Naive thymus-derived CD4-positive, alpha-beta T cell (primary cell): ENCODE results near the gene MEPCE. TPM values are rescaled to one million over a fixed set of nuclear protein-coding genes. Genes with fewer than 3 reads are reported as not detected.

ENCODE experiments used
- ATAC-seq: fragments of 150-1000 bp; cut with Tn5 transposase; 2 replicates; pipeline ENCODE4 v1.10.0; 2021; ENCODE audit warnings: mild to moderate bottlenecking, moderate library complexity
- CTCF ChIA-PET: fragments of 350-600 bp; sonication (Branson Sonifier 250); formaldehyde crosslinking; loops from one replicate; lab custom pipeline; 2021; ENCODE audit warnings: antibody characterized with exemption; lab: Charles Lee
- POLR2A ChIA-PET: fragments of 350-600 bp; sonication (Branson Sonifier 250); formaldehyde crosslinking; loops from one replicate; lab custom pipeline; 2021; ENCODE audit warnings: antibody characterized with exemption, inconsistent platforms; lab: Charles Lee
- DNase-seq, 9 donors: peaks; one replicate each; pipeline versions ENCODE4 v3.0.0 to v3.0.0-alpha.2; 2020 to 2022; ENCODE audit warnings: mixed read lengths in 1 of 9
- H3K27ac ChIP-seq: one replicate; pipeline ENCODE4 v1.7.0; 2013; ENCODE audit warnings: mild to moderate bottlenecking, low read depth, low read length, moderate library complexity
- H3K27me3 ChIP-seq, 2 donors: one replicate each; pipeline ENCODE4 v1.7.0; 2013; ENCODE audit warnings: low read length in 2 of 2, mild to moderate bottlenecking in 2 of 2, moderate library complexity in 2 of 2; ENCODE audit not compliant: control insufficient read depth in 2 of 2, insufficient read depth in 2 of 2
- H3K36me3 ChIP-seq, 3 experiments: 1 replicate in 2 of 3; 2 replicates in 1 of 3; pipeline ENCODE4 v1.7.0; 2013; ENCODE audit warnings: low read length in 3 of 3, mild to moderate bottlenecking in 3 of 3, moderate library complexity in 1 of 3; ENCODE audit not compliant: insufficient read depth in 3 of 3, control insufficient read depth in 2 of 3
- H3K4me1 ChIP-seq, 2 donors: one replicate each; pipeline ENCODE4 v1.7.0; 2013; ENCODE audit warnings: low read length in 2 of 2, mild to moderate bottlenecking in 2 of 2, moderate library complexity in 1 of 2; ENCODE audit not compliant: control insufficient read depth in 2 of 2, insufficient read depth in 2 of 2
- H3K4me3 ChIP-seq: 2 replicates; pipeline ENCODE4 v1.7.0; 2013; ENCODE audit warnings: mild to moderate bottlenecking, low read length
- H3K9me3 ChIP-seq, 3 experiments: 1 replicate in 2 of 3; 2 replicates in 1 of 3; pipeline ENCODE4 v1.7.0; 2013; ENCODE audit warnings: low read length in 3 of 3; ENCODE audit not compliant: control insufficient read depth in 2 of 3
- H3K27ac Mint-ChIP-seq, 9 donors: one replicate each; pipeline ENCODE4 v1.8.0; 2020 to 2022; ENCODE audit warnings: mixed read lengths in 9 of 9, mild to moderate bottlenecking in 8 of 9, moderate library complexity in 5 of 9, inconsistent platforms in 2 of 9
- H3K27me3 Mint-ChIP-seq, 5 donors: one replicate each; pipeline ENCODE4 v1.8.0; 2021 to 2022; ENCODE audit warnings: mixed read lengths in 5 of 5, mild to moderate bottlenecking in 1 of 5
- H3K36me3 Mint-ChIP-seq, 5 donors: one replicate each; pipeline ENCODE4 v1.8.0; 2020 to 2022; ENCODE audit warnings: mixed read lengths in 5 of 5, mild to moderate bottlenecking in 3 of 5, inconsistent platforms in 1 of 5
- H3K4me1 Mint-ChIP-seq, 7 donors: one replicate each; pipeline ENCODE4 v1.8.0; 2020 to 2022; ENCODE audit warnings: mixed read lengths in 7 of 7, mild to moderate bottlenecking in 3 of 7, inconsistent platforms in 1 of 7
- H3K4me3 Mint-ChIP-seq, 10 donors: one replicate each; pipeline ENCODE4 v1.8.0; 2020 to 2022; ENCODE audit warnings: mild to moderate bottlenecking in 10 of 10, mixed read lengths in 10 of 10, moderate library complexity in 6 of 10, inconsistent platforms in 2 of 10
- H3K9me3 Mint-ChIP-seq, 11 donors: one replicate each; pipeline ENCODE4 v1.8.0; 2020 to 2022; ENCODE audit warnings: mixed read lengths in 11 of 11, mild to moderate bottlenecking in 4 of 11, inconsistent platforms in 1 of 11, moderate library complexity in 1 of 11
- intact Hi-C, 2 donors: fragments of 100-400 bp; cut with micrococcal nuclease; formaldehyde crosslinking; loops; one replicate each; pipeline ENCODE4 v1.15.1; 2023
- polyA plus RNA-seq, 2 donors: library from polyadenylated mRNA; unstranded; fragments of 300-500 nt; fragmentation: Illumina TruSeq; gene quantifications; one replicate each; pipeline ENCODE4 v1.2.3, GENCODE V29; 2021
- total RNA-seq, 6 experiments: library from RNA in 5 of 6; stranded (reverse) in 5 of 6; gene quantifications; 1 replicate in 5 of 6; 2 replicates in 1 of 6; pipeline ENCODE4 v1.2.3 and lab custom pipeline; 2021 to 2026

Gene MEPCE
- total and polyA plus RNA-seq, 7 experiments from 2014 or later, result 12.2 to 68.2 (median 60.6) TPM

GRCh38 chr7:100386940-100387339 lies 42.7 kb upstream of the MEPCE start:
- Histone ChIP-seq H3K36me3 (no peaks in the 10 kb centered on the region), H3K27me3 (no peaks in the 10 kb centered on the region), H3K4me3 (no peak overlapping the region), H3K27ac (no peak overlapping the region), H3K9me3 (no peaks in the 10 kb centered on the region), H3K4me1 (no peaks in the 10 kb centered on the region)
- intact Hi-C loops, result no loop called here
- H3K27me3 Mint-ChIP-seq, result peaks cover 0 to 35% (median 3%) of the 10 kb centered on the region in 5 donors
- no peak for DNase-seq
- H3K27ac Mint-ChIP-seq, result no peak overlapping the region
- H3K4me3 Mint-ChIP-seq, result no peak overlapping the region
- ATAC-seq, result no peak
- H3K4me1 Mint-ChIP-seq, result peaks cover 0 to 21% (median 8%) of the 10 kb centered on the region in 7 donors
- CTCF ChIA-PET, result no interaction called here
- H3K36me3 Mint-ChIP-seq, result peaks cover 0 to 6% (median 0%) of the 10 kb centered on the region in 5 donors
- POLR2A ChIA-PET, result no interaction called here
- H3K9me3 Mint-ChIP-seq, result no peaks in the 10 kb centered on the region

- intact Hi-C loops, result no loop called here
- POLR2A ChIA-PET, result no interaction called here
- H3K4me1 Mint-ChIP-seq, result peaks cover 0 to 21% (median 6%) of the 10 kb centered on the region in 7 donors
Measured at GRCh38 chr7:100387695-100388094, 41.9 kb upstream of the MEPCE start.

GRCh38 chr7:100389437-100390088 lies 40.1 kb upstream of the MEPCE start:
- Histone ChIP-seq H3K4me1 (no peaks in the 10 kb centered on the region), H3K36me3 (no peaks in the 10 kb centered on the region), H3K4me3 (no peak overlapping the region), H3K27ac (no peak overlapping the region), H3K27me3 (no peaks in the 10 kb centered on the region), H3K9me3 (no peaks in the 10 kb centered on the region)
- Mint-ChIP-seq H3K4me3 (no peak overlapping the region), H3K27ac (peak overlapping the region in 1 of 9 donors; percentile 46), H3K4me1 (peaks cover 0 to 10% (median 0%) of the 10 kb centered on the region in 7 donors), H3K27me3 (peaks cover 0 to 48% (median 3%) of the 10 kb centered on the region in 5 donors), H3K9me3 (no peaks in the 10 kb centered on the region), H3K36me3 (no peaks in the 10 kb centered on the region)
- CTCF ChIA-PET, result no interaction called here
- DNase-seq (no peak), ATAC-seq (no peak)
- POLR2A ChIA-PET, result no interaction called here
- intact Hi-C loops, result no loop called here

More at GRCh38 chr7:100387695-100388094, 41.9 kb upstream of the MEPCE start:
- no peaks in the 10 kb centered on the region for H3K36me3 ChIP-seq
- H3K9me3 ChIP-seq, result no peaks in the 10 kb centered on the region
- no peak overlapping the region for H3K4me3 Mint-ChIP-seq
- peaks cover 0 to 6% (median 0%) of the 10 kb centered on the region in 5 donors for H3K36me3 Mint-ChIP-seq
- H3K27ac Mint-ChIP-seq, result no peak overlapping the region
- no peak overlapping the region for H3K4me3 ChIP-seq
- H3K27ac ChIP-seq, result no peak overlapping the region
- DNase-seq (no peak), ATAC-seq (no peak)
- peaks cover 0 to 42% (median 3%) of the 10 kb centered on the region in 5 donors for H3K27me3 Mint-ChIP-seq
- no peaks in the 10 kb centered on the region for H3K27me3 ChIP-seq
- CTCF ChIA-PET, result no interaction called here
- H3K4me1 ChIP-seq, result no peaks in the 10 kb centered on the region
- H3K9me3 Mint-ChIP-seq, result no peaks in the 10 kb centered on the region

- no peak overlapping the region for H3K4me3 Mint-ChIP-seq
- CTCF ChIA-PET, result no interaction called here
- POLR2A ChIA-PET, result no interaction called here
- DNase-seq (no peak), ATAC-seq (no peak)
- no peak overlapping the region for H3K4me3 ChIP-seq
- H3K36me3 ChIP-seq, result no peaks in the 10 kb centered on the region
- H3K4me1 ChIP-seq, result no peaks in the 10 kb centered on the region
- H3K27me3 ChIP-seq, result no peaks in the 10 kb centered on the region
- peaks cover 0 to 9% (median 2%) of the 10 kb centered on the region in 7 donors for H3K4me1 Mint-ChIP-seq
- intact Hi-C loops, result no loop called here
- H3K36me3 Mint-ChIP-seq, result no peaks in the 10 kb centered on the region
- no peak overlapping the region for H3K27ac ChIP-seq
- no peaks in the 10 kb centered on the region for H3K9me3 Mint-ChIP-seq
- no peak overlapping the region for H3K27ac Mint-ChIP-seq
- H3K9me3 ChIP-seq, result no peaks in the 10 kb centered on the region
- peaks cover 0 to 47% (median 3%) of the 10 kb centered on the region in 5 donors for H3K27me3 Mint-ChIP-seq
Measured at GRCh38 chr7:100390286-100391009, 39.2 kb upstream of the MEPCE start.

- intact Hi-C loops, result no loop called here
- POLR2A ChIA-PET, result interaction anchor here (0.6 to 0.7 kb wide), 2 partner anchors 14 to 326 kb away, joined by 3 to 4 read pairs; no protein-coding TSS in a partner anchor
- no peak for ATAC-seq
- H3K4me3 Mint-ChIP-seq, result no peak overlapping the region
- peaks cover 15 to 31% (median 19%) of the 10 kb centered on the region in 7 donors for H3K4me1 Mint-ChIP-seq
- no peak overlapping the region for H3K27ac Mint-ChIP-seq
- CTCF ChIA-PET, result no interaction called here
- no peaks in the 10 kb centered on the region for H3K27me3 ChIP-seq
- peaks cover 0 to 49% (median 3%) of the 10 kb centered on the region in 5 donors for H3K27me3 Mint-ChIP-seq
- no peak for DNase-seq
- peaks cover 6 to 9% of the 10 kb centered on the region in 2 donors for H3K4me1 ChIP-seq
- H3K36me3 Mint-ChIP-seq, result no peaks in the 10 kb centered on the region
- H3K27ac ChIP-seq, result no peak overlapping the region
- H3K4me3 ChIP-seq, result no peak overlapping the region
- no peaks in the 10 kb centered on the region for H3K9me3 ChIP-seq
- H3K36me3 ChIP-seq, result no peaks in the 10 kb centered on the region
- H3K9me3 Mint-ChIP-seq, result no peaks in the 10 kb centered on the region
Measured at GRCh38 chr7:100393233-100393905, 36.3 kb upstream of the MEPCE start.

GRCh38 chr7:100394077-100394476 lies 35.6 kb upstream of the MEPCE start:
- Histone ChIP-seq H3K4me1 (peaks cover 6 to 9% of the 10 kb centered on the region in 2 donors), H3K9me3 (no peaks in the 10 kb centered on the region), H3K27ac (no peak overlapping the region), H3K27me3 (no peaks in the 10 kb centered on the region), H3K36me3 (no peaks in the 10 kb centered on the region), H3K4me3 (no peak overlapping the region)
- Mint-ChIP-seq H3K4me1 (peaks cover 19 to 33% (median 23%) of the 10 kb centered on the region in 7 donors), H3K4me3 (no peak overlapping the region), H3K9me3 (no peaks in the 10 kb centered on the region), H3K27me3 (peaks cover 0 to 54% (median 3%) of the 10 kb centered on the region in 5 donors), H3K27ac (peak overlapping the region in 1 of 9 donors; percentile 72), H3K36me3 (no peaks in the 10 kb centered on the region)
- ATAC-seq, result no peak
- DNase-seq, result no peak
- intact Hi-C loops, result no loop called here
- ChIA-PET CTCF (no interaction called here), POLR2A (no interaction called here)
